B cell (primary cell): ENCODE measurements around the gene HPCAL4.

Experiments used
- EZH2 ChIP-seq: IDR thresholded peaks from 2 replicates; pipeline ENCODE4 v1.6.1; 2012; ENCODE audit warnings: borderline replicate concordance, low read depth, mild to moderate bottlenecking, moderate library complexity, low read length; ENCODE audit not compliant: insufficient read depth, poor library complexity, severe bottlenecking
- TF ChIP-seq, protein P1 (sequence below): fragments of 200-600 bp; IDR thresholded peaks from one replicate; pipeline ENCODE4 v1.8.0; 2022; ENCODE audit warnings: antibody characterized with exemption, mild to moderate bottlenecking

DNA sequence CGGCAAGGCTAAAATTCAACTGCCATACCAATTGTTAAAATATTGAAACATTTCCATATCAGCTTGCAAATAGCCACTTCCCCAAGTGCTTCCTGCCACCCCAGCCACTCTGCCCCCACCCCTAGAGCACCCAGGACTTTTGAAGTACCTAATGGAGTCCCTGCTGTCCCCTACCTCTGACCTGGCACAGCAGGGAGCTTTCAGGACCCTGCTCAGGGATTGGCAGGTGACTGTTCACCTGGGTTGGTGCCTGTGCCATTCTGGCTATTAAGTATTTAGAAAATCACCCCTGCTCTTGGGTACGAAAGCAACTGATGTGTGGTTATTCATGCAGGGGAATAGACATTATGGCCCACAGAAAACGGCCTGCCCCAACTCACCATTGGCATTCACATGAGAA, 9.1 kb upstream of the HPCAL4 start:
- no peak for TF ChIP-seq EZH2
- TF ChIP-seq, protein P1, sequence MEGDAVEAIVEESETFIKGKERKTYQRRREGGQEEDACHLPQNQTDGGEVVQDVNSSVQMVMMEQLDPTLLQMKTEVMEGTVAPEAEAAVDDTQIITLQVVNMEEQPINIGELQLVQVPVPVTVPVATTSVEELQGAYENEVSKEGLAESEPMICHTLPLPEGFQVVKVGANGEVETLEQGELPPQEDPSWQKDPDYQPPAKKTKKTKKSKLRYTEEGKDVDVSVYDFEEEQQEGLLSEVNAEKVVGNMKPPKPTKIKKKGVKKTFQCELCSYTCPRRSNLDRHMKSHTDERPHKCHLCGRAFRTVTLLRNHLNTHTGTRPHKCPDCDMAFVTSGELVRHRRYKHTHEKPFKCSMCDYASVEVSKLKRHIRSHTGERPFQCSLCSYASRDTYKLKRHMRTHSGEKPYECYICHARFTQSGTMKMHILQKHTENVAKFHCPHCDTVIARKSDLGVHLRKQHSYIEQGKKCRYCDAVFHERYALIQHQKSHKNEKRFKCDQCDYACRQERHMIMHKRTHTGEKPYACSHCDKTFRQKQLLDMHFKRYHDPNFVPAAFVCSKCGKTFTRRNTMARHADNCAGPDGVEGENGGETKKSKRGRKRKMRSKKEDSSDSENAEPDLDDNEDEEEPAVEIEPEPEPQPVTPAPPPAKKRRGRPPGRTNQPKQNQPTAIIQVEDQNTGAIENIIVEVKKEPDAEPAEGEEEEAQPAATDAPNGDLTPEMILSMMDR: no peak
